ENCODE data around the gene OR4F6.
"Not testable (repeated sequence)": the region's sequence is repeated elsewhere in the genome, so short reads cannot be mapped to it uniquely, and the experiment has no call there.

DNA sequence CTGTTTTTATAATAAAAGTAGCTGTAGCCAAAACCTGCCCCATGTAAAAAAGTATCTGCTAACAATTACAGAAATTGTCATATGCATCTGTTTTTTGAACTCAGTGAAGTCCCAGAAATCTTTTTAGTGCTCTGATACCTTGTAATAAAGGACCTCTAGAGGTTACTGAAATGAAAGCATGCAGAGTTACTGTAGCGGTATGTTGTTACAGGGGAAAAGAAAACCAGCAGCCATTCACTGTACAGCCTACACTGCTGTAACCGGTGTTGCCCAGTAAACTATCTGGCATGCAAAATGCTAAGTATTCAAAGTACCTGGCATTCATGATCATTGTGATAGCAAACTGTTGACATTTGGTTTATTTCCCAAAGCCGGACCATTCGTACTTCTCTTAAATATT, 12.6 kb upstream of the OR4F6 start:
- not testable (repeated sequence) for TF ChIP-seq POLR2AphosphoS5 (IDR thresholded peaks at IDR 0.05; ENCODE audit: low read depth, low read length); POLR2A (IDR thresholded peaks at IDR 0.05; ENCODE audit: low read depth, low read length); TAF1 (IDR thresholded peaks at IDR 0.05; ENCODE audit: low read depth, low read length); SPI1 (IDR thresholded peaks at IDR 0.05; ENCODE audit: low read depth, low read length); POU2F2 (IDR thresholded peaks at IDR 0.05; ENCODE audit: low read depth, low read length); PAX5 (IDR thresholded peaks at IDR 0.05; ENCODE audit: insufficient read depth, low read length, severe bottlenecking)
